Measurements from ENCODE around the gene PAOX. TPM values are rescaled to one million over a fixed set of nuclear protein-coding genes. Genes with fewer than 3 reads are reported as not detected.

The PAOX gene
- total RNA-seq, 1 donor from 2014 or later = 5.2 TPM

DNA sequence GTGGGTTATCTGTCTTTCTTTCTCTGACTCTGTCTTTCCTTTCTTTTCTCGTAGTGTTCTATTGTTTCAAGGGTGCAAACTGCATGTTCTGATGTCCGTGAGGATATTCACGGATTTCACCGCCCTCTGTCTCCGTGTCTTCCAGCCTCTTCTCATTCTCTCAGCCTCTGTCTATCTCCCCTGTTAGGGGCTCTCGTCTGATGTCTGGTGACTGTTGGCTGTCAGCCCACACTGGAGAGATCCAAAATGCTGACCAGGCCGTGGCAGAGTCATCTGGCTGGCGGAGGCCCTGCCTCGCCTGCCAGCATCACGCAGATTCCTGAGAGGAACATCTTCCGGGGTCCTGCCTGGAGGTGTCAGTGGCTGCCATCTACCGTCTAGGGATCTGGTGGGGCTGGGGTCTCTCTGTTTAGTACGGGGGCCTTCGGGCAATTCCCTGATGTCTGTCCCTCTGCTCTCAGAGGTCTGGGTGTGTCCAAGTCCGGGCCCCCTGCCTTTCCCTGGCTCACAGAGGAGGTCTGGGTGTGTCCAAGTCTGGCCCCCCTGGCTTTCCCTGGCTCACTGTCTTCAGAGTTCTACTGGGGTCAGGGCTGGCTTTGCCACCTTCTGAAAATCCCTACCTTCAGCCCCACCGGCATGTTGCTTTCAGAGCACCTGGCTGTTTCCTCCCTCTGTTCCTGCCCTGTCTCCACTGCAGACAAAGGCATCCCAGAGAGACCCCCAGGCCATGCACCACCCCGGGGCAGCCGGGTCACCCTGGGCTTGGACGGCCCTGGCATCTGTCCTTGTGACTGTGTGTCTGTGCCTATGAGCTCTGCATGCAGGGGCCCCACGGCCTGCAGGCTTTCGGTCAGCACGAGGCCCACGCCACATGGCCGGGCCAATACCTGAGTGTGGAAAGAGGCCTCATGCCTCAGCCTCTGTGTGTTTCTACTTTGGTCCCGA, 60.7 kb downstream of the PAOX start:
- DNase-seq (ENCODE audit: low spot score) = no peak

DNA sequence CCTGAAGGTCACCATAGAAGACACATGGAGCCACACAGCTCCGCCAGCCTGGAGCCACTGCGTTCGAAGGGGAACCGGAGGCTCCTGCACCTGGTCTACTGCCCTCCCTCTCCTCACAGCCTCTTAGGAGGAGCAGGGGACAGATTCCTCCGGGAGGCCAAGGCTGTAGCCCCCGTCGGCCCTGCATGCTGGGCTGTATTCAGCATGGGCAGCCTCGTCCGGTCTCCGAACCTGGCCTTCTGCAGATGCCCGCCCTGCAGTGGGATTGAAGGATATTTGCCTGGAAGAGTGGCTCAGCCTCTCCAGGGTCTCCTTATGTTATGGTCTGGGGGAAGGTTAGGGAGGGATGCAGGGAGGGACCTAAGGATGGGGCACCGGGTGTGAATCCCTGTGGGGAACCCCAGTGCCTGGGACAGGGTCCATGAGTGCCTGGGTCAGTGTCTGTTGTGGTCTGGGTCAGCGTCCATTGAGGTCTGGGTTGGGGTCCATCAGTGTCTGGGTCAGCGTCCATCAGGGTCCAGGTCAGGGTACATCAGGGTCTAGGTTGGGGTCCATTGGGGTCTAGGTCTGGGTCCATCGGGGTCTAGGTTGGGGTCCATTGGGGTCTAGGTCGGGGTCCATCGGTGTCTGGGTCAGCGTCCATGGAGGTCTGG, 61.7 kb downstream of the PAOX start:
- DNase-seq (ENCODE audit: low spot score) = no peak

Other genes starting within 250 kb of the PAOX start
- 2.2 TPM for gene KNDC1, start 219.0 kb upstream of the PAOX start, total RNA-seq
- not detected for gene UTF1, start 149.0 kb upstream of the PAOX start, total RNA-seq
- 0.81 TPM for gene VENTX, start 141.4 kb upstream of the PAOX start, total RNA-seq
- 35.3 TPM for gene ADAM8, start 102.4 kb upstream of the PAOX start, total RNA-seq
- 51.9 TPM for gene TUBGCP2, start 70.4 kb upstream of the PAOX start, total RNA-seq
- gene ZNF511, start 70.3 kb upstream of the PAOX start, total RNA-seq = 37.4 TPM
- not detected for gene CALY, start 42.4 kb upstream of the PAOX start, total RNA-seq
- not detected for gene PRAP1, start 31.9 kb upstream of the PAOX start, total RNA-seq
- gene FUOM, start 21.2 kb upstream of the PAOX start, total RNA-seq = 20.3 TPM
- 130 TPM for gene ECHS1, start 5.9 kb upstream of the PAOX start, total RNA-seq
- 66.2 TPM for gene MTG1, start 14.9 kb downstream of the PAOX start, total RNA-seq
- not detected for gene SPRN, start 45.4 kb downstream of the PAOX start, total RNA-seq
- 5.3 TPM for gene SCART1, start 74.7 kb downstream of the PAOX start, total RNA-seq
- gene CYP2E1, start 148.1 kb downstream of the PAOX start, total RNA-seq = 2.9 TPM
- 0.34 TPM for gene SYCE1, start 186.3 kb downstream of the PAOX start, total RNA-seq
- gene FRG2B, start 247.5 kb downstream of the PAOX start, total RNA-seq = not detected

All from ureter (tissue), 1 donor.